ENCODE results near the gene FAM120B. TPM values are rescaled to one million over a fixed set of nuclear protein-coding genes. Genes with fewer than 3 reads are reported as not detected.

The FAM120B gene
- total RNA-seq, 6 experiments from 2014 or later: 33.3 to 36.6 (median 35.4) TPM

- Mint-ChIP-seq H3K9me3 (no peaks in the 10 kb centered on the region), H3K27ac (peak overlapping the region; percentile 94), H3K27me3 (ENCODE audit: insufficient read depth) (peaks cover 3% of the 10 kb centered on the region; the same call in 1 of the 2 replicates), H3K4me3 (peak overlapping the region; percentile 93), H3K36me3 (ENCODE audit: low read depth) (peaks cover 17% of the 10 kb centered on the region), H3K4me1 (ENCODE audit: low read depth) (peaks cover 48% of the 10 kb centered on the region)
- TF ChIP-seq CTCF (IDR thresholded peaks at IDR 0.05): no peak
- DNase-seq: no peak
These were observed 555 bp downstream of the FAM120B start for GRCh38 chr6:170307080-170307545.

DNA sequence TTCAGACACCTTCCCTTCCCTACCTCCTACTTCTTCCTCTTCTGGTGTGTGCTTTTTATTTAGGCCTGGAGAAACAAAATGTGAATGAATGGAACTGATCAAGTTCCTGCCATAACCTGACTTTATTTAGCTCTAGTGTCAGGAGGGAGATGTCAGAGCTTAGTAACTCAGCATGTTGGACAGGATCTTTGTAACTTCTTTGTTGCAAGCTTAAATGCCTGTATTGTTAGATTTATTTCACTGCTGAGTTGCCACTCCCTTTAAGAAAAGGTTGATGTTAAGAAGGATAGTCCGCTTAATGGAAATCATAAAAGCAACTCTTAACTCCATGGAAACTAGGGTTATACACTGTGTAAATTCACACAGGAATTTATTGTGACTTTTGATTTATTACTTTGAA is 2.2 kb downstream of the FAM120B start:
- H3K36me3 Mint-ChIP-seq (ENCODE audit: low read depth): peaks cover 17% of the 10 kb centered on the region
- no peaks in the 10 kb centered on the region for H3K9me3 Mint-ChIP-seq
- DNase-seq: no peak
- H3K4me1 Mint-ChIP-seq (ENCODE audit: low read depth): peaks cover 55% of the 10 kb centered on the region
- H3K27me3 Mint-ChIP-seq (ENCODE audit: insufficient read depth): peaks cover 3% of the 10 kb centered on the region; the same call in 1 of the 2 replicates
- no peak for TF ChIP-seq CTCF (IDR thresholded peaks at IDR 0.05)
- H3K27ac Mint-ChIP-seq: peak overlapping the region; percentile 34
- H3K4me3 Mint-ChIP-seq: peak overlapping the region; percentile 93

- H3K4me1 Mint-ChIP-seq (ENCODE audit: low read depth): peaks cover 56% of the 10 kb centered on the region
- peak; percentile 19 for DNase-seq
- H3K4me3 Mint-ChIP-seq: no peak overlapping the region; the same call in 1 of the 2 replicates
- H3K27me3 Mint-ChIP-seq (ENCODE audit: insufficient read depth): peaks cover 3% of the 10 kb centered on the region; the same call in 1 of the 2 replicates
- peak overlapping the region; percentile 66 for H3K27ac Mint-ChIP-seq
- no peaks in the 10 kb centered on the region for H3K9me3 Mint-ChIP-seq
- H3K36me3 Mint-ChIP-seq (ENCODE audit: low read depth): peaks cover 24% of the 10 kb centered on the region
- TF ChIP-seq CTCF (IDR thresholded peaks at IDR 0.05): no peak
These were observed 5.1 kb downstream of the FAM120B start for GRCh38 chr6:170311696-170312095.

GRCh38 chr6:170312876-170313275 is 6.3 kb downstream of the FAM120B start:
- Mint-ChIP-seq H3K4me1 (ENCODE audit: low read depth) (peaks cover 55% of the 10 kb centered on the region), H3K27me3 (ENCODE audit: insufficient read depth) (peaks cover 3% of the 10 kb centered on the region), H3K27ac (no peak overlapping the region; the same call in 1 of the 2 replicates), H3K4me3 (no peak overlapping the region), H3K36me3 (ENCODE audit: low read depth) (peaks cover 28% of the 10 kb centered on the region), H3K9me3 (no peaks in the 10 kb centered on the region)
- TF ChIP-seq CTCF (IDR thresholded peaks at IDR 0.05): no peak
- DNase-seq: no peak

DNA sequence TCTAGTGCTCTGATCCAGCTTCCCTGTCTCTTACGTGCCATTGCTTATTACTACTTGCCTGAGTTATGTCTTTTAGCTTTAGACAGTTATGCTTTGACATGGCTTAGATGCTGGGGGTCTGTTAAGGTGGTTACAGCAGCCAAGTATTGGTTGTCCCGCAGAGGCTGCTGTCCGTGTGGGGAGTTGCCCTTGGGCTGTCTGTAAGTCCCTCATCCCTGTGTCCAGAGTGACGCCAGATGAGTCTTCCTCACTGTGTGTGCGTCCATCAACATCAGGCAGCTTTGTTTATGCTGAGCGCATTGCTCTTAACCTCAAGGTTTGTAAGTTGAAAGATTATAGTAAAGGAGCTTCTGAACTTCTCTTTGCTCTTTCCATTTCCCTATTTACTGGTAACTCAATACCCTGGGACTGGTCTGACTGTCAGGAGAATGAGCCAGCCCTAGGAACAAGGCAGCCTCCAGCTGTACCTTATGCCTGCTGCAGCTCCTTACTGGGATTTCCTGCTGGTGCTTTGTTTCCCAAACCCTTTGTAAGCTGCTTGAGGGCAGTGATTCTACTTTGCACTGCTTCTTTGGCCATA is 7.2 kb downstream of the FAM120B start:
- Mint-ChIP-seq H3K27ac (no peak overlapping the region), H3K4me1 (ENCODE audit: low read depth) (peaks cover 46% of the 10 kb centered on the region), H3K4me3 (no peak overlapping the region), H3K27me3 (ENCODE audit: insufficient read depth) (no peaks in the 10 kb centered on the region; the same call in none of the 2 replicates), H3K9me3 (no peaks in the 10 kb centered on the region), H3K36me3 (ENCODE audit: low read depth) (peaks cover 34% of the 10 kb centered on the region)
- DNase-seq: no peak
- no peak for TF ChIP-seq CTCF (IDR thresholded peaks at IDR 0.05)
